ENCODE data around the gene CACNG5.

CACNG5 gene

DNA sequence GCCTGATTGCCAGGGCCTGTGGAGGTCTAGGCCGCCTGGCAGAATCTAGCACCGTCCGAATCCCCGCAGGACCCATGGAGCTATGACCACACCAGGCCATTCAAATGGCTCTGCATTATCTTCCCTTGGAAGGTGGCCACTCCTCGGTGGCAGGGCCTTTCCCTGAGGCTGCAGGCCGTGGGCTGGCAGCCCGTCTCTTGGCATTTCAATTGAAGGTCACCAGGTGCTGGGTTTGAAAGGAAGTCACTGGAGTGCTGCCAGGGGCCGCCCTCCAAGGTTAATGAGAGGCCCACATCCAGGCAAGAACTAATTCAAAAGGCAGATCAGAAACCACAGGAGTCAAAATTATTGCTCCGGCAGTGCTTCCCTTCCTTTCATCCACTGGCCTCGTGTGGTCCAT is 27.7 kb upstream of the CACNG5 start:
- Histone ChIP-seq H2AFZ (ENCODE audit: low read depth, low read length) (no peak overlapping the region), H3K9ac (ENCODE audit: low read length) (no peak overlapping the region), H3K36me3 (replicated peaks; ENCODE audit: low read depth, low read length) (no peaks in the 10 kb centered on the region), H3K4me1 (ENCODE audit: low read length) (no peaks in the 10 kb centered on the region), H3K27ac (ENCODE audit: low read length) (no peak overlapping the region), H3K79me2 (ENCODE audit: low read length) (no peaks in the 10 kb centered on the region), H4K20me1 (ENCODE audit: insufficient read depth, low read length) (no peaks in the 10 kb centered on the region), H3K4me2 (ENCODE audit: low read length) (no peak overlapping the region), H3K9me3 (ENCODE audit: insufficient read depth, low read length) (no peaks in the 10 kb centered on the region), H3K27me3 (ENCODE audit: low read depth, low read length) (0 out of 2 replicates have a peak, but pooled peaks cover 3% of the 10 kb centered on the region), H3K4me3 (ENCODE audit: low read length) (no peak overlapping the region)
- TF ChIP-seq, protein P1, sequence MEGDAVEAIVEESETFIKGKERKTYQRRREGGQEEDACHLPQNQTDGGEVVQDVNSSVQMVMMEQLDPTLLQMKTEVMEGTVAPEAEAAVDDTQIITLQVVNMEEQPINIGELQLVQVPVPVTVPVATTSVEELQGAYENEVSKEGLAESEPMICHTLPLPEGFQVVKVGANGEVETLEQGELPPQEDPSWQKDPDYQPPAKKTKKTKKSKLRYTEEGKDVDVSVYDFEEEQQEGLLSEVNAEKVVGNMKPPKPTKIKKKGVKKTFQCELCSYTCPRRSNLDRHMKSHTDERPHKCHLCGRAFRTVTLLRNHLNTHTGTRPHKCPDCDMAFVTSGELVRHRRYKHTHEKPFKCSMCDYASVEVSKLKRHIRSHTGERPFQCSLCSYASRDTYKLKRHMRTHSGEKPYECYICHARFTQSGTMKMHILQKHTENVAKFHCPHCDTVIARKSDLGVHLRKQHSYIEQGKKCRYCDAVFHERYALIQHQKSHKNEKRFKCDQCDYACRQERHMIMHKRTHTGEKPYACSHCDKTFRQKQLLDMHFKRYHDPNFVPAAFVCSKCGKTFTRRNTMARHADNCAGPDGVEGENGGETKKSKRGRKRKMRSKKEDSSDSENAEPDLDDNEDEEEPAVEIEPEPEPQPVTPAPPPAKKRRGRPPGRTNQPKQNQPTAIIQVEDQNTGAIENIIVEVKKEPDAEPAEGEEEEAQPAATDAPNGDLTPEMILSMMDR (IDR thresholded peaks at IDR 0.05; ENCODE audit: low read depth, low read length): no peak
- TF ChIP-seq EZH2phosphoT487 (IDR thresholded peaks at IDR 0.05; ENCODE audit: low read depth): no peak

DNA sequence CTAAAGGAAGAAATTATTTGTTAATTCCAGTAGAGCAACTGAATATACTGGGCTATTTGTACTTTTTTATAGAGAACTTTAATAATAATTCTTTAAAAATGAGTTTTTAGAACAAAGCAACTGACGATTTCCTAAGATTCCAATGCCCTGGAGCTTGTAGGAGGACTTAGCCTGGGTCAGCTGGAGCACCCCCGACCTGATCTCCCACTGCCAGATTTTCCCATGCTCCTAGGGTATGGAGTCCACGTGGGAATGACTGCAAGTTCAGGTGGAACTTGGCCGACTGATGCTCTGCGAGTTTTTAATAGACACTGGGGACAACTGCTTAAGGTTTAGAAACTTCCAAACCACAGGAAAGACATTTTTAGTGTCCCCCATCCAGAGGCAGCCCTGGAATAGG is 25.5 kb upstream of the CACNG5 start:
- Histone ChIP-seq H4K20me1 (ENCODE audit: insufficient read depth, low read length) (no peaks in the 10 kb centered on the region), H3K4me3 (ENCODE audit: low read length) (no peak overlapping the region), H3K4me1 (ENCODE audit: low read length) (no peaks in the 10 kb centered on the region), H3K9me3 (ENCODE audit: insufficient read depth, low read length) (no peaks in the 10 kb centered on the region), H3K27me3 (ENCODE audit: low read depth, low read length) (0 out of 2 replicates have a peak, but pooled peaks cover 3% of the 10 kb centered on the region), H3K4me2 (ENCODE audit: low read length) (no peak overlapping the region), H3K9ac (ENCODE audit: low read length) (no peak overlapping the region), H3K79me2 (ENCODE audit: low read length) (no peaks in the 10 kb centered on the region), H2AFZ (ENCODE audit: low read depth, low read length) (no peak overlapping the region), H3K36me3 (replicated peaks; ENCODE audit: low read depth, low read length) (no peaks in the 10 kb centered on the region), H3K27ac (ENCODE audit: low read length) (no peak overlapping the region)
- no peak for TF ChIP-seq EZH2phosphoT487 (IDR thresholded peaks at IDR 0.05; ENCODE audit: low read depth)
- TF ChIP-seq, protein P1 (IDR thresholded peaks at IDR 0.05; ENCODE audit: low read depth, low read length): no peak

DNA sequence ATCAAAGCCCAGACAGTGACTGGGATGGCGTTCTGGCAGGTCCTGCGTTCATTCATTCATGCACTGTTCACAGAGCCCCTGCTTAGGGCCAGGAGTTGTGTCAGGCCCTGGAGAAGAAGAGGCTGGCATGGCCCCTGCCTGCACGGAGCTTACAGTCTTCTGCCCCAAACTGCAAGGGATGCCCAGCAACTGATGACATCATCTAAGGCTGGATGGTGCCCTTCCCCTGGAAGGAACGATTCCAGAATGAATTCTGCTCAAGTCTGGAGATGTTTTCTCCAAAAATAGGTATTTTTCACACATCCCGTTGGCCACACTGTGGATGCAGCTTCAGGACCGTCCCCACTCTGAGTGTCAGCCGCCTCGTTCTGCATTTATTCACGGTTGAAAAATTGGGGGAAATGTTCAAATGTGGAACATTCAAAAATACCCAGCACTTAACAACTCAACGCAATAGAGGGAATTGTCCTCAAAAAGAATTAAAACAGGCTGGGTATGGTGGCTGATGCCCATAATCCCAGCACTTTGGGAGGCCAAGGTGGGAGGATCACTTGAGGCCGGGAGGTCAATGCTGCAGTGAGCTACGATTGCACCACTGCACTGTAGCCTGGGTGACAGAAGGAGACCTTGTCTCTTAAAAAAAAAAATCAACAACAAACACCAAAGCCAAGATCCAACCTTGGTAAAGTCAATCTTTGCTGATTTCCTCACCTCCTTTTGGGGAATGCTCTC is 23.8 kb upstream of the CACNG5 start:
- no peak overlapping the region for H3K4me2 ChIP-seq (ENCODE audit: low read length)
- H2AFZ ChIP-seq (ENCODE audit: low read depth, low read length): no peak overlapping the region
- H3K27me3 ChIP-seq (ENCODE audit: low read depth, low read length): 0 out of 2 replicates have a peak, but pooled peaks cover 3% of the 10 kb centered on the region
- no peaks in the 10 kb centered on the region for H3K9me3 ChIP-seq (ENCODE audit: insufficient read depth, low read length)
- no peaks in the 10 kb centered on the region for H3K36me3 ChIP-seq (replicated peaks; ENCODE audit: low read depth, low read length)
- H3K4me1 ChIP-seq (ENCODE audit: low read length): no peaks in the 10 kb centered on the region
- H3K79me2 ChIP-seq (ENCODE audit: low read length): no peaks in the 10 kb centered on the region
- no peaks in the 10 kb centered on the region for H4K20me1 ChIP-seq (ENCODE audit: insufficient read depth, low read length)
- no peak overlapping the region for H3K4me3 ChIP-seq (ENCODE audit: low read length)
- TF ChIP-seq, protein P1 (IDR thresholded peaks at IDR 0.05; ENCODE audit: low read depth, low read length): no peak
- TF ChIP-seq EZH2phosphoT487 (IDR thresholded peaks at IDR 0.05; ENCODE audit: low read depth): no peak
- H3K9ac ChIP-seq (ENCODE audit: low read length): no peak overlapping the region
- H3K27ac ChIP-seq (ENCODE audit: low read length): no peak overlapping the region

DNA sequence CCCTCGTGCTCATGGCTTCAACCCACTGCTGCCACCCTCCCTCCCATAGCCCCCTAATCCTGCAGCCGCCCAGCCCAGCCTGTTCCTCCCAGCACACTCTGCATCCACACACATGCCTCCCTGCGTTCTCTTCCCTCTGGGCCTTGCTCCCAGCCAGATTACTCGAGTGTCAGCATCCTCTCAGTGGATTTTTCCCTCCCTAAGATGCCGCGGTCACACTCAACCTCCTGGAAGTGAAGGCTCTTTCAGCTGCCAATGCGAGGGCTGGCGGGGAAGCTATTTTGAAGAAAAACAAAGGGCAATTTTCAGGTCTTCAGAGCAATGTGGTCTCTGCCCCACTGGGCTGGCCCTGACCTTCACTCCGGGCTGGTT is 23.2 kb upstream of the CACNG5 start:
- H3K9me3 ChIP-seq (ENCODE audit: insufficient read depth, low read length): no peaks in the 10 kb centered on the region
- H3K27ac ChIP-seq (ENCODE audit: low read length): no peak overlapping the region
- no peaks in the 10 kb centered on the region for H4K20me1 ChIP-seq (ENCODE audit: insufficient read depth, low read length)
- no peaks in the 10 kb centered on the region for H3K79me2 ChIP-seq (ENCODE audit: low read length)
- H3K36me3 ChIP-seq (replicated peaks; ENCODE audit: low read depth, low read length): no peaks in the 10 kb centered on the region
- H3K4me1 ChIP-seq (ENCODE audit: low read length): no peaks in the 10 kb centered on the region
- TF ChIP-seq, protein P1 (IDR thresholded peaks at IDR 0.05; ENCODE audit: low read depth, low read length): no peak
- TF ChIP-seq EZH2phosphoT487 (IDR thresholded peaks at IDR 0.05; ENCODE audit: low read depth): no peak
- no peak overlapping the region for H3K9ac ChIP-seq (ENCODE audit: low read length)
- H3K4me3 ChIP-seq (ENCODE audit: low read length): no peak overlapping the region
- no peak overlapping the region for H3K4me2 ChIP-seq (ENCODE audit: low read length)
- no peak overlapping the region for H2AFZ ChIP-seq (ENCODE audit: low read depth, low read length)
- 0 out of 2 replicates have a peak, but pooled peaks cover 3% of the 10 kb centered on the region for H3K27me3 ChIP-seq (ENCODE audit: low read depth, low read length)

All from OCI-LY3 (cell line).